K562 (cell line): ENCODE data around the gene POLD1. TPM values are rescaled to one million over a fixed set of nuclear protein-coding genes. Genes with fewer than 3 reads are reported as not detected.

Experiments
- ADNP ChIP-seq: fragments of 200-800 bp; sonication (Bioruptor generic); IDR thresholded peaks from 2 replicates; pipeline ENCODE4 v1.6.1; 2016; ENCODE audit warnings: missing genetic modification characterization, missing compliant biosample characterization
- BRD9 ChIP-seq: fragments of 450-650 bp; IDR thresholded peaks from 2 replicates; pipeline ENCODE4 v1.6.1; 2018; ENCODE audit warnings: low read depth; ENCODE audit not compliant: partially characterized antibody
- DIDO1 ChIP-seq: fragments of 450-650 bp; IDR thresholded peaks from 2 replicates; pipeline ENCODE4 v1.6.1; 2016; ENCODE audit warnings: low read depth, missing biosample characterization, missing genetic modification characterization
- HDAC6 ChIP-seq: IDR thresholded peaks from 2 replicates; pipeline ENCODE4 v1.6.1; 2012; ENCODE audit warnings: low read depth, mild to moderate bottlenecking, control low read depth, inconsistent platforms, low read length, moderate library complexity
- HDAC8 ChIP-seq: fragments of 450-650 bp; IDR thresholded peaks from 2 replicates; pipeline ENCODE4 v1.6.1; 2016; ENCODE audit warnings: mild to moderate bottlenecking, missing genetic modification characterization, moderate library complexity, missing compliant biosample characterization
- IRF2 ChIP-seq: sonication (generic); formaldehyde crosslinking; IDR thresholded peaks from 2 replicates; pipeline ENCODE4 v1.8.1; 2022; ENCODE audit warnings: mild to moderate bottlenecking, missing genetic modification reagents
- KDM1A ChIP-seq, 2 experiments: fragments of 450-650 bp; IDR thresholded peaks; 2 replicates each; pipeline ENCODE4 v1.6.1; 2016; ENCODE audit warnings: mild to moderate bottlenecking in 2 of 2
- KLF1 ChIP-seq: fragments of 450-650 bp; IDR thresholded peaks from 2 replicates; pipeline ENCODE4 v1.6.1; 2016; ENCODE audit warnings: missing genetic modification characterization, missing compliant biosample characterization
- MITF ChIP-seq: IDR thresholded peaks from 2 replicates; pipeline ENCODE4 v1.6.1; 2014; ENCODE audit warnings: antibody characterized with exemption
- NCOR1 ChIP-seq: fragments of 450-650 bp; IDR thresholded peaks from 2 replicates; pipeline ENCODE4 v1.6.1; 2016; ENCODE audit warnings: mild to moderate bottlenecking, moderate library complexity
- POU5F1 ChIP-seq: fragments of 150-350 bp; IDR thresholded peaks from 2 replicates; pipeline ENCODE4 v1.6.1; 2014; ENCODE audit warnings: borderline replicate concordance, low read length, low read depth, mild to moderate bottlenecking; ENCODE audit not compliant: partially characterized antibody
- PTRF ChIP-seq: fragments of 450-650 bp; IDR thresholded peaks from 2 replicates; pipeline ENCODE4 v1.6.1; 2016; ENCODE audit warnings: mild to moderate bottlenecking, missing genetic modification characterization, missing compliant biosample characterization
- ZBED1 ChIP-seq: IDR thresholded peaks from 2 replicates; pipeline ENCODE4 v1.6.1; 2014
- ZFX ChIP-seq: sonication (generic); formaldehyde crosslinking; IDR thresholded peaks from 2 replicates; pipeline ENCODE4 v1.8.0; 2022; ENCODE audit warnings: mild to moderate bottlenecking, missing genetic modification reagents, moderate library complexity
- ZNF146 ChIP-seq: IDR thresholded peaks from one replicate; pipeline ENCODE4 v1.6.1; 2018; ENCODE audit warnings: missing compliant biosample characterization; ENCODE audit not compliant: unreplicated experiment
- ZNF212 ChIP-seq: fragments of 450-650 bp; formaldehyde crosslinking; IDR thresholded peaks from 2 replicates; pipeline ENCODE4 v1.4.0; 2020; ENCODE audit warnings: mild to moderate bottlenecking
- ZNF561 ChIP-seq: fragments of 450-650 bp; formaldehyde crosslinking; conservative IDR thresholded peaks from 2 replicates; pipeline ENCODE4 v1.4.0; 2020; ENCODE audit warnings: mild to moderate bottlenecking, moderate library complexity
- ZNF584 ChIP-seq: fragments of 200-800 bp; sonication (Bioruptor generic); IDR thresholded peaks from 2 replicates; pipeline ENCODE4 v1.6.1; 2016; ENCODE audit warnings: low read depth, mild to moderate bottlenecking, missing genetic modification characterization, missing compliant biosample characterization
- polyA plus RNA-seq, 8 experiments: library from polyadenylated mRNA; depleted of rRNA in 4 of 8; stranded (reverse) in 5 of 8; unstranded in 3 of 8; fragments of >200 nt; fragmentation: Nextera tagmentation in 2 of 8; fragmentation: Illumina TruSeq in 1 of 8; extraction: Ambion mirVana in 2 of 8; extraction: Trizol in 1 of 8; gene quantifications; 2 replicates each; pipeline versions ENCODE4 v1.2.1 to v1.2.3, GENCODE V29; 2011 to 2014; ENCODE audit warnings: inconsistent platforms in 1 of 8, missing spikeins in 1 of 8
- total RNA-seq, 7 experiments: library from RNA; depleted of rRNA in 6 of 7; stranded (reverse); fragments of >200 nt in 6 of 7; fragmentation: Illumina TruSeq in 2 of 7; extraction: Trizol in 2 of 7; gene quantifications; 2 replicates each; pipeline versions ENCODE4 v1.2.1 to v1.2.3, GENCODE V29; 2011 to 2021; ENCODE audit warnings: low replicate concordance in 1 of 7
- TF ChIP-seq, protein P1 (sequence below): fragments of 200-800 bp; sonication (Bioruptor generic); IDR thresholded peaks from 2 replicates; pipeline ENCODE4 v1.6.1; 2017; ENCODE audit warnings: missing genetic modification characterization, missing compliant biosample characterization
- TF ChIP-seq, protein P2 (sequence below): fragments of 450-650 bp; IDR thresholded peaks from 2 replicates; pipeline ENCODE4 v1.6.1; 2016; ENCODE audit warnings: borderline replicate concordance
- TF ChIP-seq, protein P3 (sequence below): fragments of 450-650 bp; IDR thresholded peaks from one replicate; pipeline ENCODE4 v1.6.1; 2018; ENCODE audit warnings: mild to moderate bottlenecking, moderate library complexity; ENCODE audit not compliant: partially characterized antibody
- TF ChIP-seq, protein P4 (sequence below): IDR thresholded peaks from 2 replicates; pipeline ENCODE4 v1.6.1; 2011; ENCODE audit not compliant: insufficient read length; ENCODE audit errors: extremely low read depth

POLD1 gene
- total and polyA plus RNA-seq, 9 of the 15 experiments (the other 6 are each of a cell fraction or from before 2014, with no cell fraction given) = 1.3 to 312 (median 47.8) TPM

DNA sequence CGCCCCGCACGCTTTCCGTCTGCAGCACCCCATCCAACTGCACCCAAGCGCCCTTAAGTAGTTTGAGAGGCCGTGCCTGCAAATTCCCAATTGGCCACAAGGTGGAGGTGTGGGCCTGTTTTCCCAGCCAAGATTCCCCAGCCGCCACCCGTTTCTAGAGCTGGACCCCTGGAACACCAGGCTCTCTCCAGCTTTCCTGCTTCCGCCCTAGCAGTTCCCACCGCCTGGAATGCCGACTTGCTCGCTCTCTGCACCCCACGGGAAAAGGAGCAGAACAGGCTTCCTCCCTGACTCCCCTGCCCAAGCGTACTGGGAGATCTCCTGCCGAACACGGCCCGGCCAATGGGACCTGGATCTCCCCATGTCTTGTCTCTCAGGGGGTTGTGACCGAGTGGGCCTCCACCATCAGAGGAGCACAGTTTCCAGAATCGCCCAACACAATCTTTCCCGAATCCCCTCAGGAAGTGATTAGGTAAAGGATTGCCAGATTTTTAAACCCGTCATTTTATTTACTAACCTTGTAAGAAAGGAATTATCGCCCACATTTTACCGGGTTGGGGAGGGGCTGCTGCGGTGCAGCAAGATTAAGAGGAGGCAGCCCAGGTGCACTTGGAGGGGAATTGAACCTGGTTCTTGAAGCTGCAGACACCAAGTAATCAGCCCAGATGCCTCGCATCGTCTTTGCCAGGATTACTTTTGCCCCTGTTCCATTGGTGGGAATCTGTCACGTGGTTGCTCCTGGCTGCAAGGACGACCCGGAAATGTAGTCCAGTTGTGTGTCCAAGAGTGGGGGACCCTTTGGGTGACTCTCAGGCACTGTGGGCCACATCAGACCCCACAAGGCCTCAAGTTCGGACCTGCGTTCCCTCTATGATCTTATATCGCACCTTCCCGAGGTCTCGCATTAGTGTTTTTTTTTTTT, 15.2 kb upstream of the POLD1 start (continued):
- TF ChIP-seq MITF (no peak), IRF2 (CRISPR knock-in tag) (no peak), ZNF146 (no peak), ZNF212 (CRISPR knock-in tag) (no peak), NCOR1 (no peak), DIDO1 (tag) (no peak), BRD9 (peak; percentile 96), KDM1A (IDR thresholded peaks at IDR 0.05) (no peak), ADNP (tag) (no peak), POU5F1 (no peak), PTRF (tag) (no peak), ZFX (CRISPR knock-in tag) (peak; percentile 58), ZBED1 (no peak), ZNF561 (CRISPR knock-in tag) (no peak), HDAC6 (no peak), KLF1 (tag) (no peak), HDAC8 (tag) (no peak), ZNF584 (no peak)
- TF ChIP-seq, protein P1, sequence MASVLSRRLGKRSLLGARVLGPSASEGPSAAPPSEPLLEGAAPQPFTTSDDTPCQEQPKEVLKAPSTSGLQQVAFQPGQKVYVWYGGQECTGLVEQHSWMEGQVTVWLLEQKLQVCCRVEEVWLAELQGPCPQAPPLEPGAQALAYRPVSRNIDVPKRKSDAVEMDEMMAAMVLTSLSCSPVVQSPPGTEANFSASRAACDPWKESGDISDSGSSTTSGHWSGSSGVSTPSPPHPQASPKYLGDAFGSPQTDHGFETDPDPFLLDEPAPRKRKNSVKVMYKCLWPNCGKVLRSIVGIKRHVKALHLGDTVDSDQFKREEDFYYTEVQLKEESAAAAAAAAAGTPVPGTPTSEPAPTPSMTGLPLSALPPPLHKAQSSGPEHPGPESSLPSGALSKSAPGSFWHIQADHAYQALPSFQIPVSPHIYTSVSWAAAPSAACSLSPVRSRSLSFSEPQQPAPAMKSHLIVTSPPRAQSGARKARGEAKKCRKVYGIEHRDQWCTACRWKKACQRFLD (CRISPR knock-in tag) = no peak
- TF ChIP-seq, protein P2, sequence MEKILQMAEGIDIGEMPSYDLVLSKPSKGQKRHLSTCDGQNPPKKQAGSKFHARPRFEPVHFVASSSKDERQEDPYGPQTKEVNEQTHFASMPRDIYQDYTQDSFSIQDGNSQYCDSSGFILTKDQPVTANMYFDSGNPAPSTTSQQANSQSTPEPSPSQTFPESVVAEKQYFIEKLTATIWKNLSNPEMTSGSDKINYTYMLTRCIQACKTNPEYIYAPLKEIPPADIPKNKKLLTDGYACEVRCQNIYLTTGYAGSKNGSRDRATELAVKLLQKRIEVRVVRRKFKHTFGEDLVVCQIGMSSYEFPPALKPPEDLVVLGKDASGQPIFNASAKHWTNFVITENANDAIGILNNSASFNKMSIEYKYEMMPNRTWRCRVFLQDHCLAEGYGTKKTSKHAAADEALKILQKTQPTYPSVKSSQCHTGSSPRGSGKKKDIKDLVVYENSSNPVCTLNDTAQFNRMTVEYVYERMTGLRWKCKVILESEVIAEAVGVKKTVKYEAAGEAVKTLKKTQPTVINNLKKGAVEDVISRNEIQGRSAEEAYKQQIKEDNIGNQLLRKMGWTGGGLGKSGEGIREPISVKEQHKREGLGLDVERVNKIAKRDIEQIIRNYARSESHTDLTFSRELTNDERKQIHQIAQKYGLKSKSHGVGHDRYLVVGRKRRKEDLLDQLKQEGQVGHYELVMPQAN = peak; percentile 19; the same call in 1 of the 2 replicates
- TF ChIP-seq, protein P3, sequence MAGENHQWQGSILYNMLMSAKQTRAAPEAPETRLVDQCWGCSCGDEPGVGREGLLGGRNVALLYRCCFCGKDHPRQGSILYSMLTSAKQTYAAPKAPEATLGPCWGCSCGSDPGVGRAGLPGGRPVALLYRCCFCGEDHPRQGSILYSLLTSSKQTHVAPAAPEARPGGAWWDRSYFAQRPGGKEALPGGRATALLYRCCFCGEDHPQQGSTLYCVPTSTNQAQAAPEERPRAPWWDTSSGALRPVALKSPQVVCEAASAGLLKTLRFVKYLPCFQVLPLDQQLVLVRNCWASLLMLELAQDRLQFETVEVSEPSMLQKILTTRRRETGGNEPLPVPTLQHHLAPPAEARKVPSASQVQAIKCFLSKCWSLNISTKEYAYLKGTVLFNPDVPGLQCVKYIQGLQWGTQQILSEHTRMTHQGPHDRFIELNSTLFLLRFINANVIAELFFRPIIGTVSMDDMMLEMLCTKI = no peak
- TF ChIP-seq, protein P4, sequence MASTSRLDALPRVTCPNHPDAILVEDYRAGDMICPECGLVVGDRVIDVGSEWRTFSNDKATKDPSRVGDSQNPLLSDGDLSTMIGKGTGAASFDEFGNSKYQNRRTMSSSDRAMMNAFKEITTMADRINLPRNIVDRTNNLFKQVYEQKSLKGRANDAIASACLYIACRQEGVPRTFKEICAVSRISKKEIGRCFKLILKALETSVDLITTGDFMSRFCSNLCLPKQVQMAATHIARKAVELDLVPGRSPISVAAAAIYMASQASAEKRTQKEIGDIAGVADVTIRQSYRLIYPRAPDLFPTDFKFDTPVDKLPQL = no peak
